HepG2 (cell line): ENCODE measurements around the gene STEAP1B. TPM values are rescaled to one million over a fixed set of nuclear protein-coding genes. Genes with fewer than 3 reads are reported as not detected.

ENCODE experiments used
- ATAC-seq: fragments of 200-7000 bp; cut with Tn5 transposase; 3 replicates; pipeline ENCODE4 v1.9.1; 2020; ENCODE audit warnings: mild to moderate bottlenecking, moderate library complexity
- BruUV-seq: library from RNA; stranded (reverse); fragments of 400-500 nt; replicated peaks from 2 replicates; lab custom pipeline; 2021; lab: Mats Ljungman, UMichigan
- CTCF ChIA-PET: fragments of 300-600 bp; formaldehyde crosslinking; extraction: SDS; loops from one replicate; lab custom pipeline; 2021; ENCODE audit warnings: low total read pairs, inconsistent platforms, low intra/inter-chr PET ratio; lab: Yijun Ruan, JAX
- POLR2A ChIA-PET: fragments of 350-600 bp; sonication (Branson Sonifier 250); formaldehyde crosslinking; loops from one replicate; lab custom pipeline; 2020; ENCODE audit warnings: antibody characterized with exemption, inconsistent platforms; lab: Yijun Ruan, JAX
- DNase-seq: peaks from one replicate; pipeline ENCODE4 v3.0.0-alpha.2; 2015; ENCODE audit warnings: low spot score
- FAIRE-seq: peaks from 3 replicates; lab custom pipeline; 2011; peaks lifted over from hg19 to GRCh38; lab: Jason Lieb, UNC
- H2AFZ ChIP-seq: one replicate; pipeline ENCODE4 v1.6.1; 2011; ENCODE audit warnings: low read length, inconsistent platforms
- H3K27ac ChIP-seq: fragments of 300-600 bp; 3 replicates; pipeline ENCODE4 v1.8.0; 2011; ENCODE audit warnings: mixed run types, mild to moderate bottlenecking, mixed read lengths, low read length, inconsistent platforms; ENCODE audit not compliant: insufficient read depth; ENCODE audit errors: extremely low read length
- H3K27me3 ChIP-seq, 2 experiments: fragments of 200-600 bp in 1 of 2; 2 replicates in 1 of 2; 3 replicates in 1 of 2; pipeline versions ENCODE4 v1.6.0 to v1.8.0; 2011; ENCODE audit warnings: low read length in 2 of 2, mild to moderate bottlenecking in 2 of 2, moderate library complexity in 2 of 2, inconsistent platforms in 1 of 2; ENCODE audit not compliant: insufficient read depth in 2 of 2, control insufficient read depth in 1 of 2
- H3K36me3 ChIP-seq, 2 experiments: fragments of 200-600 bp in 1 of 2; replicated peaks in 1 of 2; 2 replicates in 1 of 2; 3 replicates in 1 of 2; pipeline versions ENCODE4 v1.5.1 to v1.8.0; 2011; ENCODE audit warnings: low read length in 2 of 2, inconsistent platforms in 1 of 2; ENCODE audit not compliant: insufficient read depth in 2 of 2, control insufficient read depth in 1 of 2
- H3K4me1 ChIP-seq: 2 replicates; pipeline ENCODE4 v1.5.1; 2012; ENCODE audit warnings: low read length, inconsistent platforms; ENCODE audit not compliant: insufficient read depth
- H3K4me2 ChIP-seq: 2 replicates; pipeline ENCODE4 v1.6.0; 2011; ENCODE audit warnings: low read depth, low read length, inconsistent platforms
- H3K4me3 ChIP-seq, 3 experiments: fragments of 200-600 bp in 1 of 3; sonication (generic), shearing (Covaris generic) in 1 of 3; replicated peaks in 1 of 3; 2 replicates each; pipeline ENCODE4 v1.5.1; 2011 to 2016; ENCODE audit warnings: low read length in 3 of 3, inconsistent platforms in 2 of 3, low read depth in 2 of 3, mild to moderate bottlenecking in 2 of 3, control low read depth in 1 of 3, mixed read lengths in 1 of 3; ENCODE audit not compliant: insufficient read depth in 1 of 3
- H3K79me2 ChIP-seq: one replicate; pipeline ENCODE4 v1.6.1; 2011; ENCODE audit warnings: low read length, inconsistent platforms; ENCODE audit not compliant: insufficient read depth
- H3K9ac ChIP-seq: 2 replicates; pipeline ENCODE4 v1.6.0; 2011; ENCODE audit warnings: mild to moderate bottlenecking, low read depth, low read length, inconsistent platforms; ENCODE audit not compliant: insufficient read depth
- H3K9me3 ChIP-seq: 2 replicates; pipeline ENCODE4 v1.5.1; 2012; ENCODE audit warnings: mild to moderate bottlenecking, low read length
- H4K20me1 ChIP-seq: 2 replicates; pipeline ENCODE4 v1.6.0; 2011; ENCODE audit warnings: inconsistent platforms, mild to moderate bottlenecking, low read length, moderate library complexity; ENCODE audit not compliant: insufficient read depth
- CHD4 ChIP-seq: fragments of 200-600 bp; sonication (generic); IDR thresholded peaks from 2 replicates; pipeline ENCODE4 v1.7.0; 2017; ENCODE audit warnings: mild to moderate bottlenecking, low read length, borderline replicate concordance
- JUNB ChIP-seq: sonication (generic); formaldehyde crosslinking; IDR thresholded peaks from 2 replicates; pipeline ENCODE4 v1.8.0; 2022; ENCODE audit warnings: missing genetic modification reagents, mild to moderate bottlenecking, borderline replicate concordance
- RFX5 ChIP-seq: IDR thresholded peaks from 2 replicates; pipeline ENCODE4 v1.6.1; 2011; ENCODE audit warnings: low read depth, low read length, improper control_type of control experiment
- ZNF263 ChIP-seq: sonication (generic); formaldehyde crosslinking; IDR thresholded peaks from 2 replicates; pipeline ENCODE4 v1.4.0; 2020; ENCODE audit warnings: missing genetic modification reagents
- ZNF354B ChIP-seq: sonication (generic); formaldehyde crosslinking; IDR thresholded peaks from 2 replicates; pipeline ENCODE4 v1.8.0; 2022; ENCODE audit warnings: mild to moderate bottlenecking, missing genetic modification reagents
- ZNF629 ChIP-seq: sonication (generic); formaldehyde crosslinking; conservative IDR thresholded peaks from 2 replicates; pipeline ENCODE4 v1.5.0; 2020; ENCODE audit warnings: missing genetic modification reagents
- ZNF75D ChIP-seq: sonication (generic); formaldehyde crosslinking; IDR thresholded peaks from 2 replicates; pipeline ENCODE4 v1.8.1; 2023; ENCODE audit warnings: missing genetic modification reagents, mild to moderate bottlenecking, borderline replicate concordance
- WGBS: methylation state at CpG from one replicate; pipeline ENCODE4 v1.1.6; 2017; ENCODE audit warnings: low lambda C conversion rate; 5-methylcytosine and 5-hydroxymethylcytosine counted together
- in situ Hi-C: cut with HindIII; loops from 2 replicates; pipeline ENCODE4 v1.10.0; 2017; ENCODE audit warnings: low pct_unique_long_range_greater_than_20kb; ENCODE audit not compliant: extremely low pct_ligation_motif_present
- intact Hi-C: fragments of 100-400 bp; cut with micrococcal nuclease; formaldehyde crosslinking; loops from one replicate; pipeline ENCODE4 v1.10.0; 2022; ENCODE audit not compliant: unreplicated experiment
- polyA plus RNA-seq, 8 experiments: library from polyadenylated mRNA; depleted of rRNA in 3 of 8; stranded (reverse) in 7 of 8; unstranded in 1 of 8; fragments of >200 nt; fragmentation: Illumina TruSeq in 4 of 8; extraction: Trizol in 4 of 8; gene quantifications; 2 replicates each; pipeline versions ENCODE4 v1.2.1 to v1.2.3, GENCODE V29; 2011 to 2016; ENCODE audit warnings: low read depth in 4 of 8, missing spikeins in 1 of 8, mixed read lengths in 1 of 8; ENCODE audit not compliant: insufficient read depth in 1 of 8
- total RNA-seq, 5 experiments: library from RNA; depleted of rRNA; stranded (reverse); fragments of >200 nt; fragmentation: Illumina TruSeq; extraction: Trizol; gene quantifications; 2 replicates each; pipeline ENCODE4 v1.2.3, GENCODE V29; 2016; ENCODE audit warnings: low read depth in 1 of 5

The STEAP1B gene
- total and polyA plus RNA-seq, 2 of the 13 experiments (the other 11 are each of a cell fraction or from before 2014, with no cell fraction given): not detected

DNA sequence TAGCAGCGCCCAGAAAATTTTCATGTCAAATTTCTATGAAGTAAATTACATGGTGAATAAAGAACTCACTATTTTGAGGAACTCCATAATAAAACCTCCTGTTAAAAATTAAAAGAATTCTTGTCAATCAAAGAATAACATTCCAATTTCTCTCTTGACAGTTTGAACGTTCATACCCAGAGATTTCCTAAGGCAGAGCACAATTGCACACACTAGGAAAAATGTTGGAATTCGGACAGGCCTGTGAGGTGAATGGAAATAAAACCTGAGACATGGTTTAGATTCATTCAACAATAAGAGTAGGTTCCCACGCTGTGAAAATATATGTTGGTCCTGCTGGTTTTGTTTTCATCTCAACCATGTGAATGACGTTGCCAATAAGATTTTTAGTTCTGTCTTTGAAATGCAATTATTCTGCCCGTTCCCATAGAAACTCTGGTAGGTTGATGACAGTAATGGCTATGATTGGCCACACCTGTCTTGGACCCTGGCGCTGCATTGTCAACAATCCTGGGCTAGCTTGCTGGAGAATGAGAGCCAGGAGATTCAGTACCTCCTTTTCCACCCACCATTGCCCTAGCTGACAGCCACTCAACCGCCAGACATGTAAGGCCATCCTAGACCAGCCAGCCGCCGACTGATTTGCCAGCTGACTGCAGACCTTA lies 99.7 kb downstream of the STEAP1B start:
- Histone ChIP-seq H2AFZ (no peak overlapping the region), H3K9ac (no peak overlapping the region), H3K4me3 (no peak overlapping the region), H3K9me3 (no peaks in the 10 kb centered on the region), H3K27me3 (peaks cover 0 to 1% of the 10 kb centered on the region in 2 experiments; a peak in 2 of 5 replicates), H3K36me3 (no peaks in the 10 kb centered on the region), H3K4me1 (peaks cover 12% of the 10 kb centered on the region), H3K27ac (no peak overlapping the region), H4K20me1 (no peaks in the 10 kb centered on the region), H3K79me2 (no peaks in the 10 kb centered on the region), H3K4me2 (no peak overlapping the region)
- DNase-seq: no peak
- WGBS: 42% methylated on average over 10 of the region's 10 CpGs
- no peak for TF ChIP-seq ZNF354B (CRISPR knock-in tag)
- TF ChIP-seq RFX5: peak; percentile 58; the same call in 1 of the 2 replicates
- TF ChIP-seq JUNB: no peak
- TF ChIP-seq ZNF75D (CRISPR knock-in tag): no peak
- FAIRE-seq: no peak
- ATAC-seq: no peak
- intact Hi-C loops: no loop called here
- POLR2A ChIA-PET: no interaction called here
- in situ Hi-C loops: no loop called here
- CTCF ChIA-PET: no interaction called here
- no TSS peak for BruUV-seq

GRCh38 chr7:22399546-22399945 lies 100.4 kb downstream of the STEAP1B start:
- WGBS: 4% methylated on average over 2 of the region's 2 CpGs
- no peak for FAIRE-seq

More at GRCh38 chr7:22399546-22399945, 100.4 kb downstream of the STEAP1B start:
- ChIA-PET POLR2A (no interaction called here), CTCF (no interaction called here)
- no peak overlapping the region for H3K9ac ChIP-seq
- peaks cover 19% of the 10 kb centered on the region for H3K4me1 ChIP-seq
- no peak overlapping the region for H3K4me3 ChIP-seq
- intact Hi-C loops: no loop called here
- no peak overlapping the region for H2AFZ ChIP-seq
- BruUV-seq: no TSS peak
- H4K20me1 ChIP-seq: no peaks in the 10 kb centered on the region
- H3K9me3 ChIP-seq: no peaks in the 10 kb centered on the region
- H3K36me3 ChIP-seq: no peaks in the 10 kb centered on the region
- in situ Hi-C loops: no loop called here
- H3K4me2 ChIP-seq: no peak overlapping the region
- H3K27me3 ChIP-seq: peaks cover 0 to 1% of the 10 kb centered on the region in 2 experiments; a peak in 2 of 5 replicates
- 0 out of 2 replicates have a peak, but pooled peaks have one; percentile 34 for TF ChIP-seq CHD4
- TF ChIP-seq ZNF263 (CRISPR knock-in tag): no peak
- TF ChIP-seq ZNF629 (CRISPR knock-in tag): peak; percentile 77
- H3K27ac ChIP-seq: no peak overlapping the region
- no peak for ATAC-seq
- no peaks in the 10 kb centered on the region for H3K79me2 ChIP-seq
- no peak for DNase-seq
